ENCODE results near the gene KIF3B.
"Not testable (repeated sequence)": the region's sequence is repeated elsewhere in the genome, so short reads cannot be mapped to it uniquely, and the experiment has no call there.

The KIF3B gene

GRCh38 chr20:32380037-32380436 is 102.6 kb downstream of the KIF3B start:
- in situ Hi-C loops (cut with HindIII; ENCODE audit: low sequenced_read_pairs): not testable (repeated sequence)

- in situ Hi-C loops (cut with HindIII; ENCODE audit: low sequenced_read_pairs): no loop called here
Measured at GRCh38 chr20:32380745-32381144, 103.3 kb downstream of the KIF3B start.

DNA sequence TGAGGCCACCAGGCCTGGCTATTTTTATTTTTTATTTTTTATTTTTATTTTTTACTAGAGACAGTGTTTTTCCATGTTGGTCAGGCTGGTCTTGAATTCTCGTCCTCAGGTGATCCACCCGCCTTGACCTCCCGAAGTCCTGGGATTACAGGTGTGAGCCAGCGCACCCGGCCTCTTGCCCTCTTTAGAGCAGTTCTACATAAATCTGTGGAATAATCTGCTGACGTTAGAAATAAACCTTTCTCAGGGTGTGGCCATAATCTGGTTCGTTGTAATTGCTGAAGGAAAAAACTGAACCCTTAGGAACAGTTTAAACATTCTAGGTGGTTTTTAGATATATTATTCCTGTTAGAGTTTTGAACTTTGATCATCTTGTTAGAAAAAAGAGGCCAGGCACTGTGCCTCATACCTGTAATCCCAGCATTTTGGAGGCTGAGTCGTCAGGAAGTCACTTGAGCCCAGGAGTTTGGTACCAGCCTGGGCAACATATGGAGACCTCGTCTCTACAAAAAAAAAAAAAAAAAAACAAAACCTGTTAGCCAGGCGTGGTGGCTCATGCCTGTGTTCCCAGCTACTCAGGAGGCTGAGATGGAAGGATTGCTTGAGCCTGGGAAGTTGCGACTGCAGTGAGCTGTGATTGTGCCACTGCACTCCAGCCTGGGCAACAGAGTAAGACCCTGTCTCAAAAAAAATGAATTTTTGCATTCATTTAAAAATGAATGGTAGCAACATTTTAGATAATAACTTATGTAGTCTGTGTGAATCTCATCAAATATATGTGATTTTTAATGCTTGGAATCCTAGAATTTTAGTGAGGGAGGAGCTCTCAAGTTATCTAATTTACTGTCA is 104.9 kb downstream of the KIF3B start:
- in situ Hi-C loops (cut with HindIII; ENCODE audit: low sequenced_read_pairs): no loop called here

- in situ Hi-C loops (cut with HindIII; ENCODE audit: low sequenced_read_pairs): not testable (repeated sequence)
Measured at GRCh38 chr20:32383441-32383840, 106.0 kb downstream of the KIF3B start.

Measured in endothelial cell of hepatic sinusoid (primary cell).